K562 (cell line): ENCODE data around the gene PIK3CD.

Experiments
- ARNT ChIP-seq, 2 experiments: fragments of 450-650 bp; IDR thresholded peaks; 2 replicates each; pipeline ENCODE4 v1.6.1; 2016; ENCODE audit warnings: mild to moderate bottlenecking in 1 of 2
- JUN ChIP-seq, 2 experiments: sonication (generic) in 1 of 2; formaldehyde crosslinking in 1 of 2; IDR thresholded peaks; 2 replicates each; pipeline versions ENCODE4 v1.6.1 to v1.8.0; 2012 to 2022; ENCODE audit warnings: borderline replicate concordance in 2 of 2, mild to moderate bottlenecking in 2 of 2, improper control_type of control experiment in 1 of 2, low read depth in 1 of 2, low read length in 1 of 2, missing genetic modification reagents in 1 of 2
- MXI1 ChIP-seq: IDR thresholded peaks from 2 replicates; pipeline ENCODE4 v1.6.1; 2011; ENCODE audit warnings: low read depth, mild to moderate bottlenecking, improper control_type of control experiment, low read length
- NFRKB ChIP-seq: fragments of 450-650 bp; IDR thresholded peaks from 2 replicates; pipeline ENCODE4 v1.6.1; 2016; ENCODE audit warnings: low read depth
- RAD21 ChIP-seq, 2 experiments: fragments of 250-450 bp in 1 of 2; fragments of 450-650 bp in 1 of 2; sonication (Bioruptor Pico) in 1 of 2; formaldehyde crosslinking in 1 of 2; IDR thresholded peaks in 1 of 2; conservative IDR thresholded peaks in 1 of 2; 2 replicates each; pipeline versions ENCODE4 v1.4.0 to v1.8.0; 2020 to 2022; ENCODE audit warnings: mild to moderate bottlenecking in 2 of 2, moderate library complexity in 1 of 2
- RBM39 ChIP-seq: fragments of 200-400 bp; formaldehyde crosslinking; optimal IDR thresholded peaks from 2 replicates; pipeline ENCODE3; 2018; ENCODE audit warnings: low read depth, low read length
- ZNF124 ChIP-seq: sonication (generic); formaldehyde crosslinking; IDR thresholded peaks from 2 replicates; pipeline ENCODE4 v1.8.1; 2022; ENCODE audit warnings: missing genetic modification reagents
- TF ChIP-seq, protein P1 (sequence below), 3 experiments: IDR thresholded peaks in 2 of 3; conservative IDR thresholded peaks in 1 of 3; 2 replicates each; pipeline ENCODE4 v1.5.1; 2011 to 2012; ENCODE audit warnings: low read length in 3 of 3, mild to moderate bottlenecking in 3 of 3, control low read depth in 2 of 3, improper control_type of control experiment in 1 of 3, inconsistent platforms in 1 of 3, low read depth in 1 of 3, mixed read lengths in 1 of 3, moderate library complexity in 1 of 3; ENCODE audit not compliant: insufficient read depth in 2 of 3
- TF ChIP-seq, protein P2 (sequence below): fragments of 450-650 bp; IDR thresholded peaks from 2 replicates; pipeline ENCODE4 v1.6.1; 2018; ENCODE audit not compliant: partially characterized antibody
- TF ChIP-seq, protein P3 (sequence below): sonication (generic); formaldehyde crosslinking; IDR thresholded peaks from 2 replicates; pipeline ENCODE4 v1.8.1; 2022; ENCODE audit warnings: missing genetic modification reagents
- TF ChIP-seq, protein P4 (sequence below), 2 experiments: fragments of 450-650 bp; IDR thresholded peaks; 2 replicates each; pipeline ENCODE4 v1.6.1; 2016; ENCODE audit warnings: mild to moderate bottlenecking in 2 of 2, borderline replicate concordance in 1 of 2, low read depth in 1 of 2, moderate library complexity in 1 of 2
- TF ChIP-seq, protein P5 (sequence below): fragments of 450-650 bp; formaldehyde crosslinking; IDR thresholded peaks from 2 replicates; pipeline ENCODE4 v1.4.0; 2020; ENCODE audit warnings: mild to moderate bottlenecking, moderate library complexity

DNA sequence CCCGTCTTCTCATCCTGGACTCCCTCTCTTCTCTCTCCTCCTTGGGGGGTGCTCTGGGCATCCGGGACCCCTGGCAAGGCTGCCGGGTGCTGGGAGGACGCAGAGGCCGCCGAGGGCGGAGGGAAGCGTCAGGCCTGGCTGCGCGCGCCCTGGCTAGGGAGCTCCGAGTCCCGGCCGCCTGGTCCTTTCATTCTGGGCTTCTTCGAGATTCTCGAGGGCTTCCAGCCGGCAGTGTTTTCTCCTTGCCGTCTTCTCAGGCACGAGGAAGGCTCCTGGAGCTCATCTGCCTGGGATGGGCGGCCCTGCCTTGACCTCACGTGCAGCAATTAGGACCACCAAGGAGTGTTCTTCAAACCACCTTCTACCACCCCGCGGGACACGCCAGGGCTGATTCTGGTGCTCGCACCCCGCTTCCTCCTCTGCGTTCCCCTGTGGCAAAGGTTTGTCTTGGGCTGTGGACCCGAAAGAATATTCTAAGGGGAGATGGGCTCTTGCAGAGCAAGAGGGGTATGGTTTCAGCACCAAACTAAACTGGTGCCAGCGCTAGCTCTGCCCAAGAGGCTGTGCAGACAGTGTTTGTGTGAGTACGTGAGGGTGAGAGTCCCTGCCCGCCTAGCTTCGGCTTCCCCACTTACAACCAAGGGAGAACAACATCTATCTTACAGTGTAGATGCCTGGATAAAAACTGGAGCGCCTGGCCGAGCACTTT is 36.5 kb downstream of the PIK3CD start:
- TF ChIP-seq, protein P1, sequence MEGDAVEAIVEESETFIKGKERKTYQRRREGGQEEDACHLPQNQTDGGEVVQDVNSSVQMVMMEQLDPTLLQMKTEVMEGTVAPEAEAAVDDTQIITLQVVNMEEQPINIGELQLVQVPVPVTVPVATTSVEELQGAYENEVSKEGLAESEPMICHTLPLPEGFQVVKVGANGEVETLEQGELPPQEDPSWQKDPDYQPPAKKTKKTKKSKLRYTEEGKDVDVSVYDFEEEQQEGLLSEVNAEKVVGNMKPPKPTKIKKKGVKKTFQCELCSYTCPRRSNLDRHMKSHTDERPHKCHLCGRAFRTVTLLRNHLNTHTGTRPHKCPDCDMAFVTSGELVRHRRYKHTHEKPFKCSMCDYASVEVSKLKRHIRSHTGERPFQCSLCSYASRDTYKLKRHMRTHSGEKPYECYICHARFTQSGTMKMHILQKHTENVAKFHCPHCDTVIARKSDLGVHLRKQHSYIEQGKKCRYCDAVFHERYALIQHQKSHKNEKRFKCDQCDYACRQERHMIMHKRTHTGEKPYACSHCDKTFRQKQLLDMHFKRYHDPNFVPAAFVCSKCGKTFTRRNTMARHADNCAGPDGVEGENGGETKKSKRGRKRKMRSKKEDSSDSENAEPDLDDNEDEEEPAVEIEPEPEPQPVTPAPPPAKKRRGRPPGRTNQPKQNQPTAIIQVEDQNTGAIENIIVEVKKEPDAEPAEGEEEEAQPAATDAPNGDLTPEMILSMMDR (IDR thresholded peaks at IDR 0.05 in 2 of 3, conservative IDR thresholded peaks at IDR 0.05 in 1 of 3; ENCODE audit: insufficient read depth in 2 of 3, low read depth in 1 of 3, low read length in 3 of 3) = no peak
- TF ChIP-seq, protein P2, sequence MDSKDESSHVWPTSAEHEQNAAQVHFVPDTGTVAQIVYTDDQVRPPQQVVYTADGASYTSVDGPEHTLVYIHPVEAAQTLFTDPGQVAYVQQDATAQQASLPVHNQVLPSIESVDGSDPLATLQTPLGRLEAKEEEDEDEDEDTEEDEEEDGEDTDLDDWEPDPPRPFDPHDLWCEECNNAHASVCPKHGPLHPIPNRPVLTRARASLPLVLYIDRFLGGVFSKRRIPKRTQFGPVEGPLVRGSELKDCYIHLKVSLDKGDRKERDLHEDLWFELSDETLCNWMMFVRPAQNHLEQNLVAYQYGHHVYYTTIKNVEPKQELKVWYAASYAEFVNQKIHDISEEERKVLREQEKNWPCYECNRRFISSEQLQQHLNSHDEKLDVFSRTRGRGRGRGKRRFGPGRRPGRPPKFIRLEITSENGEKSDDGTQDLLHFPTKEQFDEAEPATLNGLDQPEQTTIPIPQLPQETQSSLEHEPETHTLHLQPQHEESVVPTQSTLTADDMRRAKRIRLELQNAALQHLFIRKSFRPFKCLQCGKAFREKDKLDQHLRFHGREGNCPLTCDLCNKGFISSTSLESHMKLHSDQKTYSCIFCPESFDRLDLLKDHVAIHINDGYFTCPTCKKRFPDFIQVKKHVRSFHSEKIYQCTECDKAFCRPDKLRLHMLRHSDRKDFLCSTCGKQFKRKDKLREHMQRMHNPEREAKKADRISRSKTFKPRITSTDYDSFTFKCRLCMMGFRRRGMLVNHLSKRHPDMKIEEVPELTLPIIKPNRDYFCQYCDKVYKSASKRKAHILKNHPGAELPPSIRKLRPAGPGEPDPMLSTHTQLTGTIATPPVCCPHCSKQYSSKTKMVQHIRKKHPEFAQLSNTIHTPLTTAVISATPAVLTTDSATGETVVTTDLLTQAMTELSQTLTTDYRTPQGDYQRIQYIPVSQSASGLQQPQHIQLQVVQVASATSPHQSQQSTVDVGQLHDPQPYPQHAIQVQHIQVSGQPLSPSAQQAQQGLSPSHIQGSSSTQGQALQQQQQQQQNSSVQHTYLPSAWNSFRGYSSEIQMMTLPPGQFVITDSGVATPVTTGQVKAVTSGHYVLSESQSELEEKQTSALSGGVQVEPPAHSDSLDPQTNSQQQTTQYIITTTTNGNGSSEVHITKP = no peak
- no peak for TF ChIP-seq NFRKB
- TF ChIP-seq JUN (IDR thresholded peaks at IDR 0.05; ENCODE audit: borderline replicate concordance, low read depth, low read length) = no peak
- TF ChIP-seq JUN (CRISPR knock-in tag; IDR thresholded peaks at IDR 0.05; ENCODE audit: borderline replicate concordance) = no peak
- no peak for TF ChIP-seq ZNF124 (CRISPR knock-in tag)
- no peak for TF ChIP-seq ARNT (IDR thresholded peaks at IDR 0.05)
- no peak for TF ChIP-seq MXI1
- no peak for TF ChIP-seq RAD21 (CRISPR knock-in tag; conservative IDR thresholded peaks at IDR 0.05 in 1 of 2, IDR thresholded peaks at IDR 0.05 in 1 of 2)
- TF ChIP-seq, protein P3, sequence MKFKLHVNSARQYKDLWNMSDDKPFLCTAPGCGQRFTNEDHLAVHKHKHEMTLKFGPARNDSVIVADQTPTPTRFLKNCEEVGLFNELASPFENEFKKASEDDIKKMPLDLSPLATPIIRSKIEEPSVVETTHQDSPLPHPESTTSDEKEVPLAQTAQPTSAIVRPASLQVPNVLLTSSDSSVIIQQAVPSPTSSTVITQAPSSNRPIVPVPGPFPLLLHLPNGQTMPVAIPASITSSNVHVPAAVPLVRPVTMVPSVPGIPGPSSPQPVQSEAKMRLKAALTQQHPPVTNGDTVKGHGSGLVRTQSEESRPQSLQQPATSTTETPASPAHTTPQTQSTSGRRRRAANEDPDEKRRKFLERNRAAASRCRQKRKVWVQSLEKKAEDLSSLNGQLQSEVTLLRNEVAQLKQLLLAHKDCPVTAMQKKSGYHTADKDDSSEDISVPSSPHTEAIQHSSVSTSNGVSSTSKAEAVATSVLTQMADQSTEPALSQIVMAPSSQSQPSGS (CRISPR knock-in tag) = no peak
- TF ChIP-seq, protein P4, sequence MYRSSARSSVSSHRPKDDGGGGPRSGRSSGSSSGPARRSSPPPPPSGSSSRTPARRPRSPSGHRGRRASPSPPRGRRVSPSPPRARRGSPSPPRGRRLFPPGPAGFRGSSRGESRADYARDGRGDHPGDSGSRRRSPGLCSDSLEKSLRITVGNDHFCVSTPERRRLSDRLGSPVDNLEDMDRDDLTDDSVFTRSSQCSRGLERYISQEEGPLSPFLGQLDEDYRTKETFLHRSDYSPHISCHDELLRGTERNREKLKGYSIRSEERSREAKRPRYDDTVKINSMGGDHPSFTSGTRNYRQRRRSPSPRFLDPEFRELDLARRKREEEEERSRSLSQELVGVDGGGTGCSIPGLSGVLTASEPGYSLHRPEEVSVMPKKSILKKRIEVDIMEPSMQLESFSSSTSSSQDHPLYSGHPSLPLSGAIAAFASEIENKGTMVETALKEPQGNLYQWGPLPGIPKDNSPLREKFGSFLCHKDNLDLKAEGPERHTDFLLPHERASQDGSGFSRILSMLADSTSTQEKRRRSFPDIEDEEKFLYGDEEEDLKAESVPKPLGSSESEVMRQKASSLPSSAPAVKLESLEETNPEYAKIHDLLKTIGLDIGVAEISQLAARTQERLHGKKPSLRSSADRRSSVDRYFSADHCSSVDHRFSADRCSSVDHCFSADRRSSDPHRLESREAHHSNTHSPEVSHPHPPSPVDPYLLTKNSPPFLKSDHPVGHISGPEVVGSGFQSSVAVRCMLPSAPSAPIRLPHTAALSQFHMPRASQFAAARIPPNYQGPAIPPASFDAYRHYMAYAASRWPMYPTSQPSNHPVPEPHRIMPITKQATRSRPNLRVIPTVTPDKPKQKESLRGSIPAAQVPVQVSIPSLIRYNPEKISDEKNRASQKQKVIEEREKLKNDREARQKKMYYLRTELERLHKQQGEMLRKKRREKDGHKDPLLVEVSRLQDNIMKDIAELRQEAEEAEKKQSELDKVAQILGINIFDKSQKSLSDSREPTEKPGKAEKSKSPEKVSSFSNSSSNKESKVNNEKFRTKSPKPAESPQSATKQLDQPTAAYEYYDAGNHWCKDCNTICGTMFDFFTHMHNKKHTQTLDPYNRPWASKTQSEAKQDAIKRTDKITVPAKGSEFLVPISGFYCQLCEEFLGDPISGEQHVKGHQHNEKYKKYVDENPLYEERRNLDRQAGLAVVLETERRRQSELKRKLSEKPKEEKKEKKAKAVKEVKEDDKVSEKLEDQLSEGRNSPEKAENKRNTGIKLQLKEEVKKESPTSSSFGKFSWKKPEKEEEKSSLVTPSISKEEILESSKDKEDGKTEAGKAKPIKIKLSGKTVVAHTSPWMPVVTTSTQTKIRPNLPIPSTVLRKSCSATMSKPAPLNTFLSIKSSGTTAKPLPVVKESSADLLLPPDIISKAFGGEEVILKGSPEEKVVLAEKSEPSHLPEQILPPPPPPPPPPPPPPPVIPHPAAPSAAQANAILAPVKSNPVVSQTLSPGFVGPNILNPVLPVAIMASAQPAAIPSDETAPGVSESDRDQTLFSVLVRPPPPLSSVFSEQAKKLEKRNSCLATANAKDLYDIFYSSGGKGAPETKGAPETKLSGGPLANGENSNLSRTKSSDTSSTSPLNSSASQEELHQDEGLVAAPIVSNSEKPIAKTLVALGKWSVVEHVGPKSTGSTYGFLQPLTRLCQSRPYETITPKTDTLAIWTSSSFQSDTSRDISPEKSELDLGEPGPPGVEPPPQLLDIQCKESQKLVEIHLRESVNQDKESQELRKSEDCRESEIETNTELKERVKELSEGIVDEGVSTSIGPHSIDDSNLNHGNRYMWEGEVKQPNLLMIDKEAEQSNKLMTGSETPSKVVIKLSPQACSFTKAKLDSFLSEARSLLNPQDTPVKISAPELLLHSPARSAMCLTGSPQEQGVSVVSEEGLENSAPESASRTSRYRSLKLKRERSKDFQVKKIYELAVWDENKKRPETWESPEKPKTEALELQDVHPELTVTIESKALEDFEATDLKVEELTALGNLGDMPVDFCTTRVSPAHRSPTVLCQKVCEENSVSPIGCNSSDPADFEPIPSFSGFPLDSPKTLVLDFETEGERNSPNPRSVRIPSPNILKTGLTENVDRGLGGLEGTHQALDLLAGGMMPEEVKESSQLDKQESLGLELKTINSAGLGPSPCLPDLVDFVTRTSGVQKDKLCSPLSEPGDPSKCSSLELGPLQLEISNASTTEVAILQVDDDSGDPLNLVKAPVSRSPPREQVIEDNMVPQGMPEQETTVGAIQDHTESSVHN (IDR thresholded peaks at IDR 0.05; ENCODE audit: borderline replicate concordance in 1 of 2, low read depth in 1 of 2) = no peak
- TF ChIP-seq, protein P5, sequence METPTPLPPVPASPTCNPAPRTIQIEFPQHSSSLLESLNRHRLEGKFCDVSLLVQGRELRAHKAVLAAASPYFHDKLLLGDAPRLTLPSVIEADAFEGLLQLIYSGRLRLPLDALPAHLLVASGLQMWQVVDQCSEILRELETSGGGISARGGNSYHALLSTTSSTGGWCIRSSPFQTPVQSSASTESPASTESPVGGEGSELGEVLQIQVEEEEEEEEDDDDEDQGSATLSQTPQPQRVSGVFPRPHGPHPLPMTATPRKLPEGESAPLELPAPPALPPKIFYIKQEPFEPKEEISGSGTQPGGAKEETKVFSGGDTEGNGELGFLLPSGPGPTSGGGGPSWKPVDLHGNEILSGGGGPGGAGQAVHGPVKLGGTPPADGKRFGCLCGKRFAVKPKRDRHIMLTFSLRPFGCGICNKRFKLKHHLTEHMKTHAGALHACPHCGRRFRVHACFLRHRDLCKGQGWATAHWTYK (CRISPR knock-in tag) = no peak
- no peak for TF ChIP-seq RBM39
